Body of pancreas (tissue), 4 donors: ENCODE data around the gene ZSWIM1. TPM values are rescaled to one million over a fixed set of nuclear protein-coding genes. Genes with fewer than 3 reads are reported as not detected.

Experiments
- ATAC-seq: fragments of 150-250 bp; one replicate; pipeline ENCODE4 v1.9.1; 2016
- DNase-seq, 4 donors: peaks; one replicate each; pipeline ENCODE4 v3.0.0-alpha.2; 2019
- H3K27ac ChIP-seq, 4 donors: fragments of 200-600 bp; sonication (generic); 1 replicate in 3 of 4; 2 replicates in 1 of 4; pipeline versions ENCODE4 v1.5.1 to v1.6.1; 2016 to 2019; ENCODE audit warnings: mild to moderate bottlenecking in 1 of 4, mixed read lengths in 1 of 4, moderate library complexity in 1 of 4
- H3K27me3 ChIP-seq, 2 donors: fragments of 200-600 bp; sonication (generic); one replicate each; pipeline ENCODE4 v1.6.0; 2016; ENCODE audit warnings: mild to moderate bottlenecking in 1 of 2
- H3K36me3 ChIP-seq, 2 donors: fragments of 200-600 bp; sonication (generic); replicated peaks in 1 of 2; 2 replicates each; pipeline ENCODE4 v1.5.1; 2016; ENCODE audit warnings: low read depth in 2 of 2; ENCODE audit not compliant: insufficient read depth in 1 of 2
- H3K4me1 ChIP-seq: fragments of 200-600 bp; sonication (generic); one replicate; pipeline ENCODE4 v1.6.0; 2016
- H3K4me3 ChIP-seq, 2 donors: fragments of 200-600 bp; sonication (generic); 1 replicate in 1 of 2; 2 replicates in 1 of 2; pipeline ENCODE4 v1.5.1; 2016 to 2019
- H3K9me3 ChIP-seq, 3 donors: fragments of 200-600 bp; sonication (generic); 1 replicate in 2 of 3; 2 replicates in 1 of 3; pipeline ENCODE4 v1.5.1; 2016
- CTCF ChIP-seq, 7 experiments: fragments of 450-650 bp in 4 of 7; fragments of 200-600 bp in 3 of 7; sonication (generic) in 3 of 7; IDR thresholded peaks; one replicate each; pipeline ENCODE4 v1.5.1; 2016 to 2019; ENCODE audit warnings: antibody characterized with exemption in 7 of 7
- POLR2A ChIP-seq, 3 donors: fragments of 450-650 bp; IDR thresholded peaks; one replicate each; pipeline ENCODE4 v1.6.1; 2016; ENCODE audit warnings: antibody characterized with exemption in 3 of 3, mild to moderate bottlenecking in 2 of 3
- WGBS, 2 donors: methylation state at CpG; one replicate each; pipeline ENCODE4 v1.1.5; 2017; 5-methylcytosine and 5-hydroxymethylcytosine counted together
- intact Hi-C: fragments of 100-400 bp; cut with DNase I; formaldehyde crosslinking; loops from one replicate; pipeline ENCODE4 v1.15.1; 2023
- total RNA-seq, 2 donors: library from RNA; depleted of rRNA; stranded (reverse); fragments of >200 nt; gene quantifications; one replicate each; pipeline ENCODE4 v1.1.0, GENCODE V29; 2016

Gene ZSWIM1
- total RNA-seq, 2 donors from 2014 or later: 5.2 to 7.6 TPM

GRCh38 chr20:45920462-45921336 is 39.7 kb downstream of the ZSWIM1 start:
- Histone ChIP-seq H3K4me3 (no peak overlapping the region), H3K36me3 (no peaks in the 10 kb centered on the region), H3K27ac (peak overlapping the region in 1 of 4 donors; percentile 9), H3K9me3 (no peaks in the 10 kb centered on the region), H3K27me3 (no peaks in the 10 kb centered on the region), H3K4me1 (no peaks in the 10 kb centered on the region)
- DNase-seq: no peak
- WGBS, 2 donors: 63 to 68% methylated on average over 9 of the region's 9 CpGs
- TF ChIP-seq CTCF (IDR thresholded peaks at IDR 0.05) (no peak), POLR2A (IDR thresholded peaks at IDR 0.05) (no peak)
- intact Hi-C loops: no loop called here
- ATAC-seq: no peak

- intact Hi-C loops: no loop called here
- Histone ChIP-seq H3K36me3 (no peaks in the 10 kb centered on the region), H3K4me1 (no peaks in the 10 kb centered on the region), H3K27me3 (no peaks in the 10 kb centered on the region), H3K9me3 (no peaks in the 10 kb centered on the region), H3K4me3 (no peak overlapping the region), H3K27ac (no peak overlapping the region)
- ATAC-seq (no peak), DNase-seq (no peak)
- no peak for TF ChIP-seq CTCF (IDR thresholded peaks at IDR 0.05)
- no peak for TF ChIP-seq POLR2A (IDR thresholded peaks at IDR 0.05)
- 70 to 73% methylated on average over 10 to 11 of the region's 11 CpGs for WGBS, 2 donors
Measured at GRCh38 chr20:45921337-45922189, 40.5 kb downstream of the ZSWIM1 start.

- ATAC-seq: peak; percentile 34
- H3K27me3 ChIP-seq: no peaks in the 10 kb centered on the region
- intact Hi-C loops: no loop called here
- 55 to 58% methylated on average over 21 of the region's 21 CpGs for WGBS, 2 donors
- no peak for TF ChIP-seq POLR2A (IDR thresholded peaks at IDR 0.05)
- H3K4me1 ChIP-seq: no peaks in the 10 kb centered on the region
- no peaks in the 10 kb centered on the region for H3K36me3 ChIP-seq
- peak overlapping the region in 2 of 4 donors; percentile 24 to 33 for H3K27ac ChIP-seq
- peak in 2 of 4 donors; percentile 25 to 61 for DNase-seq
- H3K9me3 ChIP-seq: no peaks in the 10 kb centered on the region
- H3K4me3 ChIP-seq: no peak overlapping the region
Measured at GRCh38 chr20:45924391-45925261, 43.6 kb downstream of the ZSWIM1 start.

GRCh38 chr20:45925821-45926506 is 44.9 kb downstream of the ZSWIM1 start:
- no peak for DNase-seq

More at GRCh38 chr20:45925821-45926506, 44.9 kb downstream of the ZSWIM1 start:
- H3K36me3 ChIP-seq: no peaks in the 10 kb centered on the region
- 50% methylated on average over 8 to 9 of the region's 9 CpGs for WGBS, 2 donors
- no peak overlapping the region for H3K27ac ChIP-seq
- intact Hi-C loops: no loop called here
- H3K9me3 ChIP-seq: no peaks in the 10 kb centered on the region
- H3K4me3 ChIP-seq: no peak overlapping the region
- H3K4me1 ChIP-seq: no peaks in the 10 kb centered on the region
- no peak for ATAC-seq
- no peak for TF ChIP-seq CTCF (IDR thresholded peaks at IDR 0.05)
- TF ChIP-seq POLR2A (IDR thresholded peaks at IDR 0.05): no peak
- H3K27me3 ChIP-seq: no peaks in the 10 kb centered on the region
